Endothelial cell of umbilical vein (primary cell): ENCODE data around the gene KRT82. TPM values are rescaled to one million over a fixed set of nuclear protein-coding genes. Genes with fewer than 3 reads are reported as not detected.

Experiments used
- BruUV-seq: library from RNA; stranded (reverse); fragments of 400-500 nt; replicated peaks from 2 replicates; lab custom pipeline; 2021; lab: Mats Ljungman, UMichigan
- CTCF ChIA-PET: fragments of 300-600, 350-600 bp; sonication (Branson Sonifier 250); formaldehyde crosslinking; loops from one replicate; lab custom pipeline; 2021; ENCODE audit warnings: antibody characterized with exemption, inconsistent platforms; lab: Charles Lee
- POLR2A ChIA-PET: fragments of 300-600, 350-600 bp; sonication (Branson Sonifier 250); formaldehyde crosslinking; loops from one replicate; lab custom pipeline; 2021; ENCODE audit warnings: antibody characterized with exemption, inconsistent platforms; lab: Charles Lee
- DNase-seq: peaks from one replicate; pipeline ENCODE4 v3.0.0-alpha.2; 2011; ENCODE audit warnings: low read depth, low spot score
- FAIRE-seq: peaks from 2 replicates; lab custom pipeline; 2011; peaks lifted over from hg19 to GRCh38; lab: Jason Lieb, UNC
- H2AFZ ChIP-seq: 2 replicates; pipeline ENCODE4 v1.6.0; 2012; ENCODE audit warnings: low read depth, low read length, control low read depth, inconsistent platforms
- H3K27ac ChIP-seq: 2 replicates; pipeline ENCODE4 v1.5.1; 2011; ENCODE audit warnings: low read depth, mild to moderate bottlenecking, control low read depth, low read length, moderate library complexity; ENCODE audit not compliant: insufficient read depth
- H3K27me3 ChIP-seq, 2 experiments: 2 replicates each; pipeline versions ENCODE4 v1.6.0 to v1.6.1; 2011; ENCODE audit warnings: low read length in 2 of 2, mixed read lengths in 1 of 2; ENCODE audit not compliant: control insufficient read depth in 2 of 2, insufficient read depth in 2 of 2
- H3K36me3 ChIP-seq, 2 experiments: 2 replicates in 1 of 2; 3 replicates in 1 of 2; pipeline ENCODE4 v1.5.1; 2011; ENCODE audit warnings: low read length in 2 of 2, mild to moderate bottlenecking in 1 of 2, moderate library complexity in 1 of 2; ENCODE audit not compliant: control insufficient read depth in 2 of 2, insufficient read depth in 2 of 2; ENCODE audit errors: extremely low read depth in 1 of 2
- H3K4me1 ChIP-seq: 3 replicates; pipeline ENCODE4 v1.5.1; 2011; ENCODE audit warnings: mild to moderate bottlenecking, low read length; ENCODE audit not compliant: control insufficient read depth, insufficient read depth; ENCODE audit errors: extremely low read depth
- H3K4me2 ChIP-seq: 2 replicates; pipeline ENCODE4 v1.6.1; 2011; ENCODE audit warnings: low read length, control low read depth, mixed read lengths; ENCODE audit not compliant: insufficient read depth
- H3K4me3 ChIP-seq, 3 experiments: fragments of 200-600 bp in 1 of 3; sonication (generic), shearing (Covaris generic) in 1 of 3; replicated peaks in 1 of 3; 2 replicates each; pipeline ENCODE4 v1.5.1; 2011 to 2016; ENCODE audit warnings: control low read depth in 3 of 3, low read length in 3 of 3, mild to moderate bottlenecking in 2 of 3, inconsistent platforms in 1 of 3, low read depth in 1 of 3, moderate library complexity in 1 of 3; ENCODE audit not compliant: insufficient read depth in 1 of 3
- H3K79me2 ChIP-seq: 2 replicates; pipeline ENCODE4 v1.6.0; 2012; ENCODE audit warnings: low read length, inconsistent platforms; ENCODE audit not compliant: control insufficient read depth, insufficient read depth
- H3K9ac ChIP-seq: replicated peaks from 2 replicates; pipeline ENCODE3; 2011; ENCODE audit warnings: low read length, control low read depth; ENCODE audit not compliant: insufficient read depth; ENCODE audit errors: extremely low read depth
- H3K9me1 ChIP-seq: replicated peaks from 3 replicates; pipeline ENCODE4 v1.6.0; 2011; ENCODE audit warnings: mild to moderate bottlenecking, low read length; ENCODE audit not compliant: control insufficient read depth, insufficient read depth; ENCODE audit errors: extremely low read depth
- H3K9me3 ChIP-seq: replicated peaks from 2 replicates; pipeline ENCODE4 v1.5.1; 2012; ENCODE audit warnings: low read length, inconsistent platforms; ENCODE audit not compliant: control insufficient read depth, insufficient read depth
- H4K20me1 ChIP-seq: replicated peaks from 2 replicates; pipeline ENCODE3; 2011; ENCODE audit warnings: mild to moderate bottlenecking, low read length; ENCODE audit not compliant: control insufficient read depth, insufficient read depth; ENCODE audit errors: extremely low read depth
- EZH2 ChIP-seq: IDR thresholded peaks from 2 replicates; pipeline ENCODE4 v1.6.1; 2012; ENCODE audit warnings: borderline replicate concordance, low read depth, mild to moderate bottlenecking, moderate library complexity, low read length, inconsistent platforms; ENCODE audit not compliant: severe bottlenecking
- FOS ChIP-seq: IDR thresholded peaks from 2 replicates; pipeline ENCODE4 v1.6.1; 2011; ENCODE audit warnings: mild to moderate bottlenecking, low read length, moderate library complexity, borderline replicate concordance; ENCODE audit not compliant: insufficient read depth
- GATA2 ChIP-seq: IDR thresholded peaks from 2 replicates; pipeline ENCODE4 v1.7.0; 2011; ENCODE audit warnings: low read depth, mild to moderate bottlenecking, moderate library complexity, mixed read lengths, low read length; ENCODE audit not compliant: insufficient read length, insufficient read depth
- JUN ChIP-seq: IDR thresholded peaks from 2 replicates; pipeline ENCODE4 v1.6.1; 2011; ENCODE audit warnings: borderline replicate concordance, low read depth; ENCODE audit not compliant: insufficient read length, insufficient read depth
- MYC ChIP-seq: IDR thresholded peaks from one replicate; pipeline ENCODE4 v1.6.1; 2011; ENCODE audit warnings: mild to moderate bottlenecking, low read depth, low read length
- POLR2A ChIP-seq: IDR thresholded peaks from 2 replicates; pipeline ENCODE4 v1.6.1; 2012; ENCODE audit warnings: low read depth, mild to moderate bottlenecking, control low read depth, low read length
- POLR2AphosphoS5 ChIP-seq: IDR thresholded peaks from 2 replicates; pipeline ENCODE4 v1.6.1; 2012; ENCODE audit warnings: low read depth, mild to moderate bottlenecking, control low read depth, low read length, moderate library complexity; ENCODE audit not compliant: insufficient read depth
- dilution Hi-C: fragments of 300-500 bp; cut with MboI; formaldehyde crosslinking; loops from one replicate; pipeline ENCODE4 v1.15.0; 2019; ENCODE audit warnings: low sequenced_read_pairs; ENCODE audit not compliant: extremely low pct_ligation_motif_present
- intact Hi-C: fragments of 100-400 bp; cut with micrococcal nuclease; formaldehyde crosslinking; loops from one replicate; pipeline ENCODE4 v1.10.0; 2022
- polyA plus RNA-seq, 4 experiments: library from polyadenylated mRNA; depleted of rRNA in 3 of 4; stranded (reverse) in 3 of 4; unstranded in 1 of 4; fragments of >200 nt; gene quantifications; 2 replicates each; pipeline versions ENCODE4 v1.2.1 to v1.2.3, GENCODE V29; 2011 to 2012; ENCODE audit warnings: missing spikeins in 1 of 4
- total RNA-seq: library from RNA; stranded (reverse); gene quantifications from 2 replicates; pipeline ENCODE4 v1.2.3, GENCODE V29; 2021
- TF ChIP-seq, protein P1 (sequence below): IDR thresholded peaks from 2 replicates; pipeline ENCODE4 v1.6.1; 2011; ENCODE audit not compliant: insufficient read depth, insufficient read length
- TF ChIP-seq, protein P2 (sequence below), 2 donors: IDR thresholded peaks; 1 replicate in 1 of 2; 2 replicates in 1 of 2; pipeline ENCODE4 v1.5.1; 2011; ENCODE audit warnings: low read length in 2 of 2, mild to moderate bottlenecking in 2 of 2, moderate library complexity in 2 of 2, control low read depth in 1 of 2, inconsistent platforms in 1 of 2, low read depth in 1 of 2; ENCODE audit not compliant: insufficient read depth in 1 of 2; ENCODE audit errors: extremely low read depth in 1 of 2

Gene KRT82
- total and polyA plus RNA-seq, 2 donors (not counting 3 experiments of a cell fraction or from before 2014, with no cell fraction given) = not detected

GRCh38 chr12:52413202-52413601 is 7.1 kb upstream of the KRT82 start:
- intact Hi-C loops (no loop called here), dilution Hi-C loops (no loop called here)
- Histone ChIP-seq H3K9me3 (no peaks in the 10 kb centered on the region), H3K9ac (no peak overlapping the region), H4K20me1 (no peaks in the 10 kb centered on the region), H3K36me3 (no peaks in the 10 kb centered on the region), H2AFZ (no peak overlapping the region), H3K79me2 (no peaks in the 10 kb centered on the region), H3K27ac (no peak overlapping the region), H3K9me1 (no peaks in the 10 kb centered on the region), H3K4me1 (no peaks in the 10 kb centered on the region), H3K27me3 (peaks cover 0 to 2% of the 10 kb centered on the region in 2 experiments), H3K4me2 (no peak overlapping the region), H3K4me3 (no peak overlapping the region)
- POLR2A ChIA-PET = no interaction called here
- no peak for FAIRE-seq
- CTCF ChIA-PET = interaction anchor here (1.2 to 1.8 kb wide), 2 partner anchors 12 to 134 kb away, joined by 3 to 5 read pairs; no protein-coding TSS in a partner anchor
- DNase-seq = no peak
- no TSS peak for BruUV-seq
- TF ChIP-seq POLR2A = no peak
- no peak for TF ChIP-seq EZH2
- TF ChIP-seq JUN = no peak
- no peak for TF ChIP-seq POLR2AphosphoS5
- TF ChIP-seq, protein P1, sequence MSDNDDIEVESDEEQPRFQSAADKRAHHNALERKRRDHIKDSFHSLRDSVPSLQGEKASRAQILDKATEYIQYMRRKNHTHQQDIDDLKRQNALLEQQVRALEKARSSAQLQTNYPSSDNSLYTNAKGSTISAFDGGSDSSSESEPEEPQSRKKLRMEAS = no peak
- TF ChIP-seq, protein P2, sequence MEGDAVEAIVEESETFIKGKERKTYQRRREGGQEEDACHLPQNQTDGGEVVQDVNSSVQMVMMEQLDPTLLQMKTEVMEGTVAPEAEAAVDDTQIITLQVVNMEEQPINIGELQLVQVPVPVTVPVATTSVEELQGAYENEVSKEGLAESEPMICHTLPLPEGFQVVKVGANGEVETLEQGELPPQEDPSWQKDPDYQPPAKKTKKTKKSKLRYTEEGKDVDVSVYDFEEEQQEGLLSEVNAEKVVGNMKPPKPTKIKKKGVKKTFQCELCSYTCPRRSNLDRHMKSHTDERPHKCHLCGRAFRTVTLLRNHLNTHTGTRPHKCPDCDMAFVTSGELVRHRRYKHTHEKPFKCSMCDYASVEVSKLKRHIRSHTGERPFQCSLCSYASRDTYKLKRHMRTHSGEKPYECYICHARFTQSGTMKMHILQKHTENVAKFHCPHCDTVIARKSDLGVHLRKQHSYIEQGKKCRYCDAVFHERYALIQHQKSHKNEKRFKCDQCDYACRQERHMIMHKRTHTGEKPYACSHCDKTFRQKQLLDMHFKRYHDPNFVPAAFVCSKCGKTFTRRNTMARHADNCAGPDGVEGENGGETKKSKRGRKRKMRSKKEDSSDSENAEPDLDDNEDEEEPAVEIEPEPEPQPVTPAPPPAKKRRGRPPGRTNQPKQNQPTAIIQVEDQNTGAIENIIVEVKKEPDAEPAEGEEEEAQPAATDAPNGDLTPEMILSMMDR (IDR thresholded peaks at IDR 0.05; ENCODE audit: extremely low read depth in 1 of 2, insufficient read depth in 1 of 2, low read depth in 1 of 2, low read length in 2 of 2) = no peak
- TF ChIP-seq MYC = no peak
- TF ChIP-seq GATA2 = no peak
- no peak for TF ChIP-seq FOS
